H1 (cell line): ENCODE measurements around the gene ADCY7. TPM values are rescaled to one million over a fixed set of nuclear protein-coding genes. Genes with fewer than 3 reads are reported as not detected.

Experiments used
- CTCF ChIA-PET: fragments of 300-600 bp; sonication (Branson Sonifier 250); formaldehyde crosslinking; loops from one replicate; lab custom pipeline; 2021; ENCODE audit not compliant: partially characterized antibody; lab: Charles Lee
- POLR2A ChIA-PET: fragments of 300-600 bp; sonication (Branson Sonifier 250); formaldehyde crosslinking; loops from one replicate; lab custom pipeline; 2021; ENCODE audit warnings: inconsistent platforms; ENCODE audit not compliant: partially characterized antibody; lab: Charles Lee
- DNase-seq, 2 experiments: peaks; one replicate each; pipeline versions ENCODE4 v3.0.0 to v3.0.0-alpha.2; 2010 to 2022; ENCODE audit warnings: low spot score in 2 of 2, low read depth in 1 of 2, mixed read lengths in 1 of 2
- FAIRE-seq: peaks from 2 replicates; lab custom pipeline; 2011; peaks lifted over from hg19 to GRCh38; lab: Jason Lieb, UNC
- H2AFZ ChIP-seq: 2 replicates; pipeline ENCODE4 v1.8.1; 2012; ENCODE audit warnings: low read length, inconsistent platforms
- H2AK5ac ChIP-seq: 2 replicates; pipeline ENCODE4 v1.6.1; 2013; ENCODE audit warnings: low read depth, low read length
- H2BK120ac ChIP-seq: replicated peaks from 2 replicates; pipeline ENCODE3; 2013; ENCODE audit warnings: low read depth, low read length, inconsistent platforms
- H2BK12ac ChIP-seq: 2 replicates; pipeline ENCODE4 v1.6.1; 2013; ENCODE audit warnings: low read depth, low read length
- H2BK15ac ChIP-seq: 2 replicates; pipeline ENCODE4 v1.6.1; 2013; ENCODE audit warnings: low read length
- H2BK20ac ChIP-seq: 2 replicates; pipeline ENCODE4 v1.6.1; 2013; ENCODE audit warnings: low read length
- H2BK5ac ChIP-seq: 2 replicates; pipeline ENCODE4 v1.6.1; 2013; ENCODE audit warnings: low read depth, low read length
- H3K14ac ChIP-seq: 2 replicates; pipeline ENCODE4 v1.6.1; 2013; ENCODE audit warnings: inconsistent platforms; ENCODE audit not compliant: insufficient read length
- H3K18ac ChIP-seq: 2 replicates; pipeline ENCODE4 v1.6.1; 2013; ENCODE audit warnings: low read length; ENCODE audit errors: extremely low read depth
- H3K23ac ChIP-seq: 2 replicates; pipeline ENCODE4 v1.6.1; 2013; ENCODE audit warnings: inconsistent platforms; ENCODE audit not compliant: insufficient read length
- H3K23me2 ChIP-seq: 2 replicates; pipeline ENCODE4 v1.6.1; 2013; ENCODE audit warnings: low read depth, low read length
- H3K27ac ChIP-seq: 2 replicates; pipeline ENCODE4 v1.6.1; 2011; ENCODE audit warnings: low read depth, low read length, inconsistent platforms
- H3K27me3 ChIP-seq, 4 experiments: replicated peaks in 1 of 4; 1 replicate in 1 of 4; 2 replicates in 3 of 4; pipeline versions ENCODE4 v1.6.1 to v1.8.1; 2011 to 2013; ENCODE audit warnings: low read length in 3 of 4, mild to moderate bottlenecking in 3 of 4, inconsistent platforms in 2 of 4, mixed read lengths in 2 of 4, moderate library complexity in 1 of 4; ENCODE audit not compliant: control insufficient read depth in 3 of 4, insufficient read depth in 3 of 4; ENCODE audit errors: extremely low read depth in 1 of 4
- H3K36me3 ChIP-seq, 4 experiments: 2 replicates each; pipeline versions ENCODE4 v1.6.1 to v1.8.1; 2011 to 2013; ENCODE audit warnings: mild to moderate bottlenecking in 4 of 4, low read length in 3 of 4, moderate library complexity in 2 of 4, control low read depth in 1 of 4, inconsistent platforms in 1 of 4; ENCODE audit not compliant: insufficient read depth in 4 of 4, control insufficient read depth in 2 of 4
- H3K4ac ChIP-seq: replicated peaks from 2 replicates; pipeline ENCODE3; 2013; ENCODE audit warnings: low read length, low read depth, mixed read lengths, inconsistent platforms; ENCODE audit not compliant: insufficient read length
- H3K4me1 ChIP-seq, 4 experiments: replicated peaks in 1 of 4; 1 replicate in 1 of 4; 2 replicates in 3 of 4; pipeline versions ENCODE4 v1.6.1 to v1.8.1; 2011 to 2013; ENCODE audit warnings: low read length in 3 of 4, inconsistent platforms in 2 of 4, mixed read lengths in 1 of 4; ENCODE audit not compliant: insufficient read depth in 4 of 4, control insufficient read depth in 3 of 4
- H3K4me2 ChIP-seq, 2 experiments: 2 replicates each; pipeline versions ENCODE4 v1.6.1 to v1.8.1; 2011 to 2013; ENCODE audit warnings: low read depth in 2 of 2, low read length in 2 of 2, control low read depth in 1 of 2, inconsistent platforms in 1 of 2, mild to moderate bottlenecking in 1 of 2; ENCODE audit not compliant: insufficient read depth in 1 of 2
- H3K4me3 ChIP-seq, 4 experiments: fragments of 200-600, 300-600 bp in 1 of 4; sonication (generic), shearing (Covaris generic), sonication (Bioruptor Twin) in 1 of 4; 2 replicates each; pipeline versions ENCODE4 v1.5.1 to v1.8.1; 2011 to 2016; ENCODE audit warnings: low read length in 4 of 4, low read depth in 3 of 4, control low read depth in 2 of 4, inconsistent platforms in 2 of 4, mild to moderate bottlenecking in 2 of 4, mixed read lengths in 1 of 4, moderate library complexity in 1 of 4; ENCODE audit not compliant: insufficient read depth in 2 of 4; ENCODE audit errors: extremely low read depth in 1 of 4
- H3K56ac ChIP-seq: replicated peaks from 2 replicates; pipeline ENCODE3; 2013; ENCODE audit warnings: low read depth, mild to moderate bottlenecking, mixed read lengths, low read length, inconsistent platforms; ENCODE audit not compliant: insufficient read length
- H3K79me1 ChIP-seq: 2 replicates; pipeline ENCODE4 v1.6.1; 2013; ENCODE audit warnings: low read depth, low read length, control low read depth
- H3K79me2 ChIP-seq, 2 experiments: 2 replicates each; pipeline versions ENCODE4 v1.6.1 to v1.8.1; 2012 to 2013; ENCODE audit warnings: low read length in 2 of 2, mild to moderate bottlenecking in 2 of 2, inconsistent platforms in 1 of 2; ENCODE audit not compliant: insufficient read depth in 2 of 2, control insufficient read depth in 1 of 2
- H3K9ac ChIP-seq, 4 experiments: replicated peaks in 1 of 4; 1 replicate in 1 of 4; 2 replicates in 3 of 4; pipeline versions ENCODE4 v1.6.1 to v1.8.1; 2011 to 2013; ENCODE audit warnings: low read depth in 3 of 4, low read length in 3 of 4, control low read depth in 2 of 4, mild to moderate bottlenecking in 2 of 4, moderate library complexity in 2 of 4, inconsistent platforms in 1 of 4; ENCODE audit errors: extremely low read depth in 1 of 4
- H3K9me3 ChIP-seq, 2 experiments: 2 replicates each; pipeline versions ENCODE4 v1.6.1 to v1.8.1; 2012 to 2013; ENCODE audit warnings: mild to moderate bottlenecking in 2 of 2, moderate library complexity in 2 of 2, control low read depth in 1 of 2, inconsistent platforms in 1 of 2, low read depth in 1 of 2, low read length in 1 of 2, mixed read lengths in 1 of 2; ENCODE audit not compliant: insufficient read depth in 2 of 2
- H4K20me1 ChIP-seq, 2 experiments: replicated peaks in 1 of 2; 2 replicates each; pipeline versions ENCODE3 to v1.8.1; 2011 to 2013; ENCODE audit warnings: inconsistent platforms in 2 of 2, low read length in 2 of 2, mild to moderate bottlenecking in 1 of 2; ENCODE audit not compliant: insufficient read depth in 2 of 2, control insufficient read depth in 1 of 2
- H4K5ac ChIP-seq: 2 replicates; pipeline ENCODE4 v1.6.1; 2013; ENCODE audit warnings: low read length, low read depth, mixed read lengths, inconsistent platforms; ENCODE audit not compliant: insufficient read length
- H4K8ac ChIP-seq: 2 replicates; pipeline ENCODE4 v1.8.0; 2013; ENCODE audit warnings: mild to moderate bottlenecking, moderate library complexity, low read length, inconsistent platforms; ENCODE audit not compliant: insufficient read depth; ENCODE audit errors: extremely low read depth
- H4K91ac ChIP-seq: replicated peaks from 2 replicates; pipeline ENCODE3; 2013; ENCODE audit warnings: low read length, mixed read lengths, inconsistent platforms; ENCODE audit not compliant: insufficient read length
- BACH1 ChIP-seq: IDR thresholded peaks from 2 replicates; pipeline ENCODE4 v1.6.1; 2012; ENCODE audit warnings: low read length, improper control_type of control experiment
- BRCA1 ChIP-seq: IDR thresholded peaks from 2 replicates; pipeline ENCODE4 v1.6.1; 2012; ENCODE audit warnings: low read depth, low read length, improper control_type of control experiment
- CBX8 ChIP-seq: fragments of 300-800, 300-1000 bp; sonication (generic); IDR thresholded peaks from 2 replicates; pipeline ENCODE4 v1.7.1; 2016; ENCODE audit warnings: low read depth, low read length, borderline replicate concordance
- CEBPB ChIP-seq: IDR thresholded peaks from 2 replicates; pipeline ENCODE4 v1.6.1; 2012; ENCODE audit warnings: low read depth, low read length
- EGR1 ChIP-seq: IDR thresholded peaks from 2 replicates; pipeline ENCODE4 v1.6.1; 2011; ENCODE audit warnings: low read depth, low read length, borderline replicate concordance
- FOSL1 ChIP-seq: IDR thresholded peaks from 2 replicates; pipeline ENCODE4 v1.6.1; 2011; ENCODE audit warnings: mild to moderate bottlenecking, low read depth, low read length, moderate library complexity; ENCODE audit not compliant: insufficient read depth
- HDAC2 ChIP-seq, 2 experiments: fragments of 300-600 bp in 1 of 2; sonication (generic) in 1 of 2; IDR thresholded peaks; 2 replicates each; pipeline ENCODE4 v1.6.1; 2011 to 2012; ENCODE audit warnings: low read depth in 2 of 2, low read length in 2 of 2, mild to moderate bottlenecking in 2 of 2, moderate library complexity in 2 of 2, borderline replicate concordance in 1 of 2, inconsistent platforms in 1 of 2
- JUN ChIP-seq: IDR thresholded peaks from 2 replicates; pipeline ENCODE4 v1.6.1; 2011; ENCODE audit warnings: low read depth, mild to moderate bottlenecking, improper control_type of control experiment, low read length
- JUND ChIP-seq: IDR thresholded peaks from 2 replicates; pipeline ENCODE4 v1.6.1; 2011; ENCODE audit warnings: mild to moderate bottlenecking, improper control_type of control experiment, low read length
- MAX ChIP-seq: IDR thresholded peaks from 2 replicates; pipeline ENCODE4 v1.6.1; 2012; ENCODE audit warnings: inconsistent platforms
- NANOG ChIP-seq: IDR thresholded peaks from 2 replicates; pipeline ENCODE4 v1.6.1; 2011; ENCODE audit warnings: low read length, low read depth, mild to moderate bottlenecking, inconsistent platforms; ENCODE audit not compliant: insufficient read depth, poor library complexity, severe bottlenecking
- SIN3A ChIP-seq, 2 experiments: IDR thresholded peaks in 1 of 2; conservative IDR thresholded peaks in 1 of 2; 2 replicates each; pipeline ENCODE4 v1.6.1; 2011 to 2012; ENCODE audit warnings: low read length in 2 of 2, improper control_type of control experiment in 1 of 2, low read depth in 1 of 2, mild to moderate bottlenecking in 1 of 2
- TCF12 ChIP-seq: IDR thresholded peaks from 2 replicates; pipeline ENCODE4 v1.6.1; 2011; ENCODE audit warnings: low read depth, mild to moderate bottlenecking, low read length
- TEAD4 ChIP-seq: IDR thresholded peaks from 2 replicates; pipeline ENCODE4 v1.6.1; 2012; ENCODE audit warnings: low read depth, low read length, inconsistent platforms, mixed read lengths
- WGBS, 2 experiments: shearing (Covaris generic) in 1 of 2; methylation state at CpG; one replicate each; pipeline versions ENCODE4 v1.1.6 to v1.1.7; 2013 to 2015; ENCODE audit warnings: low lambda C conversion rate in 2 of 2, mixed read lengths in 2 of 2, inconsistent platforms in 1 of 2, low coverage in 1 of 2, missing lambda C conversion rate in 1 of 2; ENCODE audit not compliant: insufficient replicate concordance in 2 of 2, insufficient coverage in 1 of 2, insufficient read length in 1 of 2; ENCODE audit errors: extremely low coverage in 1 of 2, missing lambda C conversion rate in 1 of 2; 5-methylcytosine and 5-hydroxymethylcytosine counted together
- polyA plus RNA-seq, 7 experiments: library from polyadenylated mRNA; depleted of rRNA in 3 of 7; stranded (reverse) in 5 of 7; unstranded in 2 of 7; fragments of >200 nt in 5 of 7; fragments of 200-250 nt in 2 of 7; gene quantifications; 1 replicate in 5 of 7; 2 replicates in 1 of 7; 4 replicates in 1 of 7; pipeline versions ENCODE4 v1.2.1 to v1.2.3, GENCODE V29; 2011 to 2013; ENCODE audit warnings: missing spikeins in 2 of 7, mixed read lengths in 2 of 7
- total RNA-seq: library from RNA; stranded (reverse); fragmentation: NEBNext Ultra II Directional; extraction: Animal tissue kit (Norgen Biotek cat#: 25700); gene quantifications from 2 replicates; pipeline ENCODE4 v1.2.1, GENCODE V29; 2021

Gene ADCY7
- total and polyA plus RNA-seq, 2 of the 8 experiments (the other 6 are each of a cell fraction or from before 2014, with no cell fraction given): 2.4 to 5.1 TPM

DNA sequence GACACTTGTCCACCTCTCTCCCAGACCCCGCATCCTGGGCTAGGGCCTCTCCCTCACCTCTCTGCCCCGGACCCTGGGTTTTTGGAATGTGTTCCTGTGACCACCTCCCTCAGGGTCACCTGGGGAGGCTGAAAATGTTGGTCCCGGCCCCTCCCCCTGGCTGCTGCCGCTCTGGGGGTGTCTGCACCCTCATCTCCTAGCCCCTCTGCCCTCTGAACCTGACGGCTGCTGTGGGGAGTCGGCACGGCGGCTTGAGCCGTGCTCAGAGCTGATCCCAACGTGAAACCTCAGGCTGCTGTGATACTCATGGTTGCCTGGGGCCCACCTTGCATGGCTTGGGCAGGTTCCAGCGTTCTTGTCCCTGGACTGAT, 42.8 kb downstream of the ADCY7 start:
- Histone ChIP-seq H3K27me3 (no peaks in the 10 kb centered on the region), H3K9me3 (no peaks in the 10 kb centered on the region; a peak in 1 of 4 replicates), H2AK5ac (no peak overlapping the region), H2BK20ac (no peak overlapping the region), H3K4me3 (no peak overlapping the region), H3K27ac (no peak overlapping the region), H2BK12ac (no peak overlapping the region), H3K18ac (no peak overlapping the region), H2AFZ (no peak overlapping the region), H3K14ac (no peak overlapping the region), H3K23me2 (no peaks in the 10 kb centered on the region), H4K20me1 (peaks cover 3 to 4% of the 10 kb centered on the region in 2 experiments), H3K4ac (no peak overlapping the region), H2BK15ac (no peak overlapping the region), H3K36me3 (peaks cover 0 to 8% (median under 1%) of the 10 kb centered on the region in 4 experiments; a peak in 2 of 8 replicates), H4K5ac (no peak overlapping the region), H3K79me2 (no peaks in the 10 kb centered on the region), H3K9ac (no peak overlapping the region), H2BK120ac (no peak overlapping the region), H3K23ac (no peak overlapping the region), H4K91ac (no peak overlapping the region), H3K79me1 (no peaks in the 10 kb centered on the region), H4K8ac (peak overlapping the region; percentile 46; the same call in 1 of the 2 replicates), H3K4me1 (no peaks in the 10 kb centered on the region; a peak in 1 of 7 replicates), H3K56ac (no peak overlapping the region), H2BK5ac (no peak overlapping the region), H3K4me2 (no peak overlapping the region)
- DNase-seq: no peak
- CTCF ChIA-PET: interaction anchor here (0.8 to 1.8 kb wide), 7 partner anchors 8 to 230 kb away, joined by 3 to 6 read pairs (median 3); partner anchors contain the start of gene ADCY7
- 78% methylated on average over 11 of the region's 11 CpGs; no CpG with 5 or more reads in 1 of the 2 experiments for WGBS, 2 experiments
- POLR2A ChIA-PET: interaction anchor here (1.5 to 1.6 kb wide), 2 partner anchors 11 to 47 kb away, joined by 4 to 5 read pairs; no protein-coding TSS in a partner anchor
- no peak for FAIRE-seq
- no peak for TF ChIP-seq JUN
- TF ChIP-seq MAX: no peak
- TF ChIP-seq BRCA1: no peak
- TF ChIP-seq BACH1: no peak
- no peak for TF ChIP-seq TEAD4
- no peak for TF ChIP-seq CEBPB
- TF ChIP-seq JUND: no peak
- no peak for TF ChIP-seq SIN3A (conservative IDR thresholded peaks at IDR 0.05 in 1 of 2, IDR thresholded peaks at IDR 0.05 in 1 of 2; ENCODE audit: low read depth in 1 of 2, low read length in 2 of 2)
- TF ChIP-seq TCF12: no peak
- TF ChIP-seq EGR1: no peak
- no peak for TF ChIP-seq NANOG
- TF ChIP-seq HDAC2 (IDR thresholded peaks at IDR 0.05; ENCODE audit: borderline replicate concordance in 1 of 2, low read depth in 2 of 2, low read length in 2 of 2): no peak
- TF ChIP-seq FOSL1: no peak
- no peak for TF ChIP-seq CBX8
